ENCODE results near the gene CCDC30. TPM values are rescaled to one million over a fixed set of nuclear protein-coding genes. Genes with fewer than 3 reads are reported as not detected.

Gene CCDC30
- total RNA-seq, 4 donors from 2014 or later = 1.1 to 2.7 (median 2.5) TPM

GRCh38 chr1:42433369-42433768, 29.7 kb upstream of the CCDC30 start:
- Histone ChIP-seq H3K27me3 (no peaks in the 10 kb centered on the region), H3K27ac (no peak overlapping the region), H3K4me3 (no peak overlapping the region), H3K9me3 (no peaks in the 10 kb centered on the region), H3K4me1 (no peaks in the 10 kb centered on the region), H3K36me3 (no peaks in the 10 kb centered on the region)
- 67 to 90% methylated on average over 3 to 6 of the region's 6 CpGs for WGBS, 2 donors (ENCODE audit: low coverage in 1 of 2)
- TF ChIP-seq CTCF (IDR thresholded peaks at IDR 0.05) (no peak), POLR2A (IDR thresholded peaks at IDR 0.05) (no peak), POLR2AphosphoS5 (IDR thresholded peaks at IDR 0.05) (no peak), EP300 (IDR thresholded peaks at IDR 0.05) (no peak)
- no peak for ATAC-seq

GRCh38 chr1:42434340-42434739, 28.7 kb upstream of the CCDC30 start:
- TF ChIP-seq POLR2AphosphoS5 (IDR thresholded peaks at IDR 0.05) = no peak
- TF ChIP-seq POLR2A (IDR thresholded peaks at IDR 0.05) = no peak
- TF ChIP-seq CTCF (IDR thresholded peaks at IDR 0.05) = no peak
- TF ChIP-seq EP300 (IDR thresholded peaks at IDR 0.05) = no peak
- Histone ChIP-seq H3K9me3 (no peaks in the 10 kb centered on the region), H3K27ac (no peak overlapping the region), H3K27me3 (no peaks in the 10 kb centered on the region), H3K4me3 (no peak overlapping the region), H3K4me1 (no peaks in the 10 kb centered on the region), H3K36me3 (no peaks in the 10 kb centered on the region)
- 90% methylated on average over 2 of the region's 4 CpGs; no CpG with 5 or more reads in 1 of the 2 donors for WGBS, 2 donors (ENCODE audit: low coverage in 1 of 2)
- ATAC-seq = no peak

- no peaks in the 10 kb centered on the region for H3K27me3 ChIP-seq
- no peaks in the 10 kb centered on the region for H3K36me3 ChIP-seq
- H3K4me1 ChIP-seq = no peaks in the 10 kb centered on the region
- WGBS, 2 donors (ENCODE audit: low coverage in 1 of 2) = 100% methylated on average over 1 of the region's 2 CpGs; no CpG with 5 or more reads in 1 of the 2 donors
- no peak for TF ChIP-seq CTCF (IDR thresholded peaks at IDR 0.05)
- no peak for TF ChIP-seq POLR2A (IDR thresholded peaks at IDR 0.05)
- no peak for TF ChIP-seq EP300 (IDR thresholded peaks at IDR 0.05)
- TF ChIP-seq POLR2AphosphoS5 (IDR thresholded peaks at IDR 0.05) = no peak
- no peak for ATAC-seq
- no peak overlapping the region for H3K4me3 ChIP-seq
- no peaks in the 10 kb centered on the region for H3K9me3 ChIP-seq
- no peak overlapping the region for H3K27ac ChIP-seq
Observed at GRCh38 chr1:42439940-42440339, 23.1 kb upstream of the CCDC30 start.

GRCh38 chr1:42442662-42443061, 20.4 kb upstream of the CCDC30 start:
- Histone ChIP-seq H3K4me3 (no peak overlapping the region), H3K27ac (no peak overlapping the region), H3K9me3 (no peaks in the 10 kb centered on the region), H3K27me3 (no peaks in the 10 kb centered on the region), H3K4me1 (no peaks in the 10 kb centered on the region), H3K36me3 (no peaks in the 10 kb centered on the region)
- TF ChIP-seq EP300 (IDR thresholded peaks at IDR 0.05) = no peak
- ATAC-seq = no peak
- 12% methylated on average over 2 of the region's 2 CpGs; no CpG with 5 or more reads in 1 of the 2 donors for WGBS, 2 donors (ENCODE audit: low coverage in 1 of 2)

GRCh38 chr1:42449256-42449655, 13.8 kb upstream of the CCDC30 start:
- H3K36me3 ChIP-seq = no peaks in the 10 kb centered on the region
- H3K4me3 ChIP-seq = no peak overlapping the region
- H3K4me1 ChIP-seq = no peaks in the 10 kb centered on the region
- no peaks in the 10 kb centered on the region for H3K27me3 ChIP-seq
- H3K27ac ChIP-seq = no peak overlapping the region
- TF ChIP-seq POLR2AphosphoS5 (IDR thresholded peaks at IDR 0.05) (no peak), POLR2A (IDR thresholded peaks at IDR 0.05) (no peak), CTCF (IDR thresholded peaks at IDR 0.05) (no peak), EP300 (IDR thresholded peaks at IDR 0.05) (no peak)
- no peaks in the 10 kb centered on the region for H3K9me3 ChIP-seq
- no peak for ATAC-seq
